HAP-1 (cell line): ENCODE measurements around the gene KIF26B.

Source experiments
- DNase-seq, 2 experiments: peaks; one replicate each; pipeline ENCODE4 v3.0.0-alpha.2; 2016 to 2020; ENCODE audit warnings: low spot score in 2 of 2
- H3K27me3 ChIP-seq: fragments of 250-450 bp; sonication (Bioruptor Pico); 2 replicates; pipeline ENCODE4 v1.5.1; 2020; ENCODE audit warnings: low read depth, mild to moderate bottlenecking, moderate library complexity
- H3K36me3 ChIP-seq: fragments of 250-450 bp; sonication (Bioruptor Pico); replicated peaks from 2 replicates; pipeline ENCODE4 v1.5.1; 2020; ENCODE audit warnings: mild to moderate bottlenecking
- H3K4me1 ChIP-seq: fragments of 250-450 bp; sonication (Bioruptor Pico); 2 replicates; pipeline ENCODE4 v1.5.1; 2020; ENCODE audit warnings: mild to moderate bottlenecking
- H3K4me3 ChIP-seq: fragments of 250-450 bp; sonication (Bioruptor Pico); 2 replicates; pipeline ENCODE4 v1.5.1; 2020; ENCODE audit warnings: mild to moderate bottlenecking, moderate library complexity
- H3K9me3 ChIP-seq: fragments of 250-450 bp; sonication (Bioruptor Pico); 2 replicates; pipeline ENCODE4 v1.5.1; 2020; ENCODE audit warnings: mild to moderate bottlenecking, moderate library complexity
- in situ Hi-C: fragments of 300-500 bp; cut with MboI; formaldehyde crosslinking; loops from 3 replicates; pipeline ENCODE4 v1.14.3; 2020; ENCODE audit warnings: low sequenced_read_pairs, inconsistent platforms, mixed read lengths

KIF26B gene

DNA sequence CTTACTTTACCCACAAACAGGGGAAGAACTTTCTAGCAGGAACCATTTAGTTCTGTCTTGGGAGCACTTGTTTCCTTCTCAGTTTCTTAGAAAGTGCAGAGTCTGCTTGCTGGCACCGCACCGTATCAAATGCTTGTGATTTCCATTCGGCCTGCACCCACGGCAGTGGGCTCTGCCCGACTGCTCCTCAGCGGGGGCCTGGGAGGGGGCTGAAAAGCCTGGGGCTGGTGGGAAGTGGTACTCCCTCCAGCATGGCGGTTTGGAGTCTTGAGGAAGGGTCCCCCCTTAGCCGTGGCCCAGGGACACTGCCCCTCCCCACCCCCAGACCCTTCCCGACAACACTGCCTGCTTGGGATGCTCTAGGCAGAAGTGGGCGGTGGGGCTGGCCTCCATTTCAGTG, 57.0 kb downstream of the KIF26B start:
- DNase-seq: no peak

DNA sequence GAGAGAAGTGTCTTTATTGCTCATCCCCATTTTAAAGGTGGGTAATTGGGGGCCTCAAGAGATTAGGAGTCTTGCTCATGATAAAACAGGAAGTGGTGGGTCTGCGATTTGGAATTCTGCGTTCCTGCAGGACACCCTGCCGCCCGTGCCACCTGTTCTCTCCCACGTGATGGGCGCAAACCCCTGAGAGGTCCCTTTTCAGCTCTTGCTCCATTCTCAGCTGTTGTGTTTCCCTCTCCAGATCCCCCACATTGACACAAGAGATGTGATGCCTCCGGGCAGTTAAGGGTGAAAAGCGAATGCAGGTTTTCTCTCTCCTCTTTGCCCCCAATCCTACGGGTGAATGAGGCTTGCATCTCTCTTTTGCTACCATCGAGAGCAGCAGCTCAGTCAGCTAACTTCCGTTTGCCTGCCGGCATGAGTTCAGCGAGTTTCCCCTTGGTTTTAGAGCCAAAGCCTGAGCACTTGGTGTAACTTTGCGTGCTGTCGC, 57.5 kb downstream of the KIF26B start:
- no peaks in the 10 kb centered on the region for H3K27me3 ChIP-seq
- no peaks in the 10 kb centered on the region for H3K4me1 ChIP-seq
- no peaks in the 10 kb centered on the region for H3K36me3 ChIP-seq
- in situ Hi-C loops: no loop called here
- H3K9me3 ChIP-seq: 0 out of 2 replicates have a peak, but pooled peaks cover 1% of the 10 kb centered on the region
- no peak overlapping the region for H3K4me3 ChIP-seq
- no peak for DNase-seq

More for the DNA sequence above, 57.0 kb downstream of the KIF26B start:
- Histone ChIP-seq H3K27me3 (no peaks in the 10 kb centered on the region), H3K4me1 (no peaks in the 10 kb centered on the region), H3K4me3 (no peak overlapping the region), H3K36me3 (no peaks in the 10 kb centered on the region), H3K9me3 (0 out of 2 replicates have a peak, but pooled peaks cover 6% of the 10 kb centered on the region)
- in situ Hi-C loops: no loop called here

DNA sequence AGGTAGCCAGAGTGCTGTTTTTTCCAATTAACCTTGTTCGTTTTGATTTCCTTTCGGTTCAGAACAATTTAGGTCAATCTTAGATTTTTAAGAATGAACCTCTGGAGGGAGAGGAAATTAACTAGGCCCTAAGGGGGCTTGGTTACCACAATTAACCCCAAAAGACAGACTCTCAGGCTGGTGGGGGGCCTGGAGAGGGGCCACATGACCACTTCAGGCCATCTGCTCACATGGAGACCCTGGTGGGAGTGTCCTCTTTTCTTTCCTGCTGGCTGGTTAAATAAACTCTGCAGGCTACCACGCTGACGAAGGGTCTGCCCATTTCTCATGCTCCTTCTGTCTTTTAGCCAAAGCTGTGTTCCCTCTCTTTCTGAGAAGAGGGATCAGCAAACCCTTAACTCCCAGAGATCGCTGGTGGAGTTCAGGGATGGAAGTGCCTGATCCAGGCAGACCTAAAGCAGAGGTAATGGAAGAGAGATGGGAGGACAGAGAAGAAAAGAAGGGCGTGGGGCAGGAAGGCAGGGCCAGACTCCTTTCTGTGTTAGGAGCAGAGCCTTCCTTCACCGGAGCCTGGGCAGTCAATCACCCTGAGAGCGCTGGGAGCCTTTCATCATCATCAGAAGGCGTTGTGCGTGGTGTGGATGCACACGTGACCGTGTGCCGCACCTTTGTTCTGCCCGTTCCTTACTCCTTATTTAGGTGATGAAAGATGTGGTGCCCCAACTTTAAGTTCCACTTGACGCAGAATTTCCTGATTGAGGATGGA, 58.5 kb downstream of the KIF26B start:
- in situ Hi-C loops: no loop called here
- no peaks in the 10 kb centered on the region for H3K4me1 ChIP-seq
- DNase-seq: no peak
- no peak overlapping the region for H3K4me3 ChIP-seq
- H3K9me3 ChIP-seq: no peaks in the 10 kb centered on the region
- no peaks in the 10 kb centered on the region for H3K36me3 ChIP-seq
- H3K27me3 ChIP-seq: no peaks in the 10 kb centered on the region

DNA sequence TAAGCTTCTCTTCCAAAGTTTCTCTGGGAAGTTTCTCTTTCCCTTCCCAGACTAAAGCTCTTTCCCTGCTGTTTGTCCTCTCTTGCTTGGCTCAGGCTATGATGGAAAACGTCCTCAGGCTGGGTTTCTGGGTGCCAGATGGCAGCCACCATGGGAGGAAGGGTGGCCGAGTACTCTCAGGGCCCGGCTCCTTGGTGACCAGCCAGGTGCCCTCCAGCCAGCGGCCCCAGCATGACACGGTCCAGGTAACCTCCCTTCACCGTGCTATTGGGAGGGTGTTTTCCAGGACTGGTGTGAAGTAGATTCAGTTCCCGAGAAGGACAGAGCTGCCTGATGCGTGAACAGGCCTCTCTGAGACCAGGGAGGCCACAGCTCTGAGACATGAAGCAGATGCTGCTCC, 60.3 kb downstream of the KIF26B start:
- no peaks in the 10 kb centered on the region for H3K27me3 ChIP-seq
- no peaks in the 10 kb centered on the region for H3K4me1 ChIP-seq
- no peak for DNase-seq
- in situ Hi-C loops: no loop called here
- no peaks in the 10 kb centered on the region for H3K36me3 ChIP-seq
- no peak overlapping the region for H3K4me3 ChIP-seq
- H3K9me3 ChIP-seq: no peaks in the 10 kb centered on the region

DNA sequence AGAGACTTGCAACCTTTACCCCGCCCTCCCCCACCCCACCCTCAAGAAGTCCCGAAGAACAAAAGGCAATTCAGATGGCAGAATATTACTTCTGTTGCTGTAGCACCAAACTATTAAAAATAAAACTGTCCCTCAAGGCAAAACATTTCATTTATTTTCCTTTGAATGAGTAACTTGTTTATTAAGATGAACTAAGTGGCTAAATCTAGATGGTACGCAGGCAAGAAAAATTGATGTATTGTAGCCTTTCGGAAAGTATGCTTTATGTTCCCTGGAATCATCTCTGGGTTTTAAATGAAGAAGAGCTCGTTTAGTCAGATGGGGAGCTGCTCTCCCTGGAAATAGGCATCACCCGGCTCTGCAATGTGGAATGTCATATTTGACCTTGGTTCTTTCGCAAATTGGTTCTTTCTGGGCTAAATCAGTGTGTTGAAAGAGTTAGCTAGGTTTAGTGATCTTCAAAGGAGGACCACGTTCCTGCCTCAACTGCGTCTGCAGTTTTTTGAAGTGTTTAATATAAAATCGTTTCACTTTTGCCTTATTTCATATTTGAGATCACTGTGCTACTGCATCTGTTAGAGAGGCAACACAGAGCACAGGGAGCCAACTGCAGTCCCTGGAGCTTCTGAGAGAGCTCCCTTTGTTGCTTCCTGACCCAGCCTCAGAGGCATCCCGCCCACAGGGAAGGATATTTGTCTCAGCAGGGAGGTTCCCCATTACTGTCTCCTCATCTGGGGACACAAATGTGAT, 61.8 kb downstream of the KIF26B start:
- DNase-seq: no peak
- in situ Hi-C loops: no loop called here
- Histone ChIP-seq H3K27me3 (no peaks in the 10 kb centered on the region), H3K36me3 (no peaks in the 10 kb centered on the region), H3K4me1 (no peaks in the 10 kb centered on the region), H3K9me3 (no peaks in the 10 kb centered on the region), H3K4me3 (no peak overlapping the region)

DNA sequence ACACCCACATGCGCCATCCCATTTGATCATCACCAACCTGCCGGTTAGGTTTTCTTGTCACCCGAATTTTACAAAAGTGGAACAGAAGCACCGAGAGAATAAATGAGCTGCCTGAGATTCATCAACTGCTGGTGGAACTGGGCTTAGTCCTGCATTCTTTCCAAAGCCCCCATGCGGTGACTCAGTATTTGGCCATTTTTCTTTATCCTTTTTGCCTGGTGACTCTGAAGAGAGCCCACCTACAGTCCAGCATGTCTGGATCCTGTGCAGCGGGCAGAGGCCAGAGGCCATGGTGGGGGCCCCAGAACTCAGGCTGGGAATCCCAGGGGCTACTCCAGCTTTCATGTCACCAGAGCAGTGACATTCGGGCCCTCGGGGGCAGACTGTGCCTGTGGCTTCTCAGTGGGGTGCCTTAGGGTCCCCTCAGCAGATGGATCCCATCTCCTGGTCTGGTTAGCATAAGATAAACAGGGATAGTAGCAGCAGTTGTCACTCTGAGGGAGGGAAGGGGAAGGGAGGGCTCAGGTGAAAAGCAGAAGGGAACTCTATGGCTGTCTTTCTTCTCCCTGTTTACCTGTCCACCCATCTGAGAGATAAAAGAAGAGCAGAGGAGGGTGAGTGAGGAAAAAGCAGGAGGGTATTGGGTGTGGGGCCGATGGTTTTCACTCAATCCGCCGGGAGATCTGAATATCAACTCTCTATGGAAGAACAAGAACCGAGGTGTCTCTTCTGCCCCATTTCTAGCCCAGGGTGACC, 63.2 kb downstream of the KIF26B start:
- H3K36me3 ChIP-seq: no peaks in the 10 kb centered on the region
- H3K4me3 ChIP-seq: no peak overlapping the region
- no peak for DNase-seq
- H3K9me3 ChIP-seq: no peaks in the 10 kb centered on the region
- H3K27me3 ChIP-seq: no peaks in the 10 kb centered on the region
- in situ Hi-C loops: no loop called here
- H3K4me1 ChIP-seq: no peaks in the 10 kb centered on the region

DNA sequence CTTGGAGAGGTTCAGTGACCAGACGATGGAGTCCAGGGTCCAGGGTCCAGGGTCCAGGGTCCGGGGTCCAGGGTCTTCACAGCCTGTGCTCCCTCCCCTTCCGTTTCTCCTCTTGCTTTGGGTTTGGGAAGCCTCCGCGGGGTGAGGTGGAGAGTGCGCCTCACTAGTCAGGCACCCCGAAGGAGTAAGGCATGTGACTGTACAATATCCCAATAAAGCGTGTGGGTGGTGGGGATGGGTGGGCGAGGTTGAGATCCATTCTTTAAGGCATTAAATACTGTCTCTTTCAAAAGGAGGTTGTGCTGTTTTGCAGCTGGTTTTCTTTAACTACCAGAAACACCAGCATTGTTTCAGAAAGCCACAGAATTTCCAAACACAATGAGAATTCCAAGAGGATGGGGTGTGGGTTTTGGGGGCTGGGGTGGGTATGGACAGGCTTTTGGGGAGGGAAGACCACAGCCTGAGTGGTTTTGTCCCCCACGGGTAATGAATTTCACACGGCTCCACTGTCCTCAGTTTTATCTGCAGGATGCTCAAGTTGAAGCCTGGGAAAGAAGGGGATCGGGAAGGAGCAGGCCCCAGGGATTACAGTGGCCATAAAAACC, 65.7 kb downstream of the KIF26B start:
- Histone ChIP-seq H3K27me3 (no peaks in the 10 kb centered on the region), H3K4me1 (no peaks in the 10 kb centered on the region), H3K4me3 (no peak overlapping the region), H3K36me3 (no peaks in the 10 kb centered on the region), H3K9me3 (no peaks in the 10 kb centered on the region)
- in situ Hi-C loops: no loop called here
- DNase-seq: no peak

DNA sequence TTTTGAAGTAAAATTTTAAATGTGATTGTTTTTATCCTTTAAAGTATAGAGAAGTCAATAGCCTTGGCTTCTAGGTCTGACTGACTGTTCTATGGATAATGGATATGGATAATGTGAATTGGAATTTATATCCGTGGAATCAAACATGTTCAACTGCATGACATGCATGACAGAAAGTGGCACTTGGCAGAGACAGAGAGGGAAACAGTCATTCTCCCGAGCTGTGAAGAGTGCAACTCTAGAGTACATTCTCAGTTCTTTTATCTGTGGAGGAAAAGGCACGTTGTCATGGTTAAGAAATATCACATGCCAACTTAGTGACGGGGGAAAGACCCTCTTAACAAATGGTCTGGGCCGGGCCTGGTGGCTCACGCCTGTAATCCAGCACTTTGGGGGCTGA, 67.0 kb downstream of the KIF26B start:
- in situ Hi-C loops: no loop called here
- H3K4me1 ChIP-seq: no peaks in the 10 kb centered on the region

DNA sequence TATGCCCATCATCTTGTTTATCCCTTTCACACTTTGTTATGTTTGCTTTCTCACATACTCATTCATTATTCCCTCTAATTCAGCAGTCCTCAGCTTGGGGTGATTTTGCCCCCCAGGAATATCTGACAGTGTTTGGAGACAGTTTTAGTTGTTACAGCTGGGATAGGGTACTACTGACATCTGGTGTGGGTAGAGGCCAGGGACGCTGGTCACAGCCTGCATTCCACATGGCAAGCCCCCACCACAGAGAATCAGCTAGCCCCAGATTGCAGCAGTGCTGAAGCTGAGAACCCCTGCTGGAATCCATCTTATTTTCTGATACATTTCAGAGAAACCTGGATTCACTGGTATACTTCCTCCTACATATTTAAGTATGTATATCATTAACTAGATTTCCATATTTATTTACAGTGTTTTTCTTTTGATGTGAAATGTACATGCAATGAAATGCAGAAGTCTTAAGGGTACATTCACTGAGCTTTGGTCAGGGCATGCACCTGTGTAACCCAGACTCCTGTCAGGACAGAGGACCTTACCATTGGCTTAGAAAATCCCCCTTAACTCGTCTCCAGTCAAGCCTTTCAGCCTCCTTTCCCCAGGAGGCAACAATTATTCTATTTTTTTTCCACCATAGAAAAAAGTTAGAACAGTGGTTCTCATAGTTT, 68.3 kb downstream of the KIF26B start:
- in situ Hi-C loops: no loop called here
- H3K4me3 ChIP-seq: no peak overlapping the region
- no peaks in the 10 kb centered on the region for H3K4me1 ChIP-seq
- H3K36me3 ChIP-seq: no peaks in the 10 kb centered on the region
- H3K27me3 ChIP-seq: no peaks in the 10 kb centered on the region
- H3K9me3 ChIP-seq: no peaks in the 10 kb centered on the region
- DNase-seq: no peak

More for the DNA sequence above, 67.0 kb downstream of the KIF26B start:
- no peaks in the 10 kb centered on the region for H3K27me3 ChIP-seq
- no peaks in the 10 kb centered on the region for H3K9me3 ChIP-seq
- H3K4me3 ChIP-seq: no peak overlapping the region
- DNase-seq: no peak
- no peaks in the 10 kb centered on the region for H3K36me3 ChIP-seq

DNA sequence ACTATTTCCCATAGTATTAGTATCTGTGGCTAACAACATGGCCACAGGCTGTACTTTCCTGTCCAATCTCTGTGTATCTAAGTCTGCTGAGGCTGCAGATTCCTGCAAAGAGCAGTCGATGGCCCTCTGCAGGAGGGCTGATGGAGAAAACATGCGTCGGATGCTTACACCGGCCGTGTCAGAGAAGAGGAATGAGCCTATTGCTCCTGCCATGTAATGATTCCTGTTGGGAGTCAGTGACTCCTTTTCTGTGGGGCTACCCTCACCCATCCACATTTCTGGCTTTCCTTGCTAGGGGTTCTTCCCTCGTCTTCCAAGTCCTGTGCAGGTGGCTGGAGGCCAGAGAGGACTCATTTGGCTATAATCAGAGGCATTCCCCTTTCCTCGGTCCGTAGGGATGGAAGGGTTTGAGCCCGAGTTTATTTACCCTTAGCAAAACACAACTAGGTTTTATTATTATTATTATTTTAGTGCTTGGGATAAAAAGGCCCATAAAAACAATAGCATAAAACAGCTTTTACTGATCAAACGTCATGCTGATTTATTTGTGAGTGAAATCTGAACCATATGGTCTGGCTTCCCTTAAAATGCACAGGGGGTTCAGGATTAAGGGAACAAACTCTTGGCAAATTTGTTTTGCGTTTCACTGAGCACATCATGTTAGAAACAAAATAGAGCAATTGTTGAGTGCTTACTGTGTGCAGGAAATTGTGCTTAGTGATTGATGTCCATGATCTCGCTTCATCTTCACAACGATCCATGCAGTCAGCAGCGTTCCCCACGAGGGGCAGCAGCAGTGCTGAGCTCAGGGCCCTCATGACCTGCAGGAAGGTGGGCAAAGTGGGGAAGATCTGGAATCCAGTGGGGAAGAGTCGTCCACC, 70.8 kb downstream of the KIF26B start:
- no peaks in the 10 kb centered on the region for H3K9me3 ChIP-seq
- DNase-seq: no peak
- no peaks in the 10 kb centered on the region for H3K27me3 ChIP-seq
- in situ Hi-C loops: no loop called here
- H3K36me3 ChIP-seq: no peaks in the 10 kb centered on the region
- H3K4me1 ChIP-seq: no peaks in the 10 kb centered on the region
- H3K4me3 ChIP-seq: no peak overlapping the region

DNA sequence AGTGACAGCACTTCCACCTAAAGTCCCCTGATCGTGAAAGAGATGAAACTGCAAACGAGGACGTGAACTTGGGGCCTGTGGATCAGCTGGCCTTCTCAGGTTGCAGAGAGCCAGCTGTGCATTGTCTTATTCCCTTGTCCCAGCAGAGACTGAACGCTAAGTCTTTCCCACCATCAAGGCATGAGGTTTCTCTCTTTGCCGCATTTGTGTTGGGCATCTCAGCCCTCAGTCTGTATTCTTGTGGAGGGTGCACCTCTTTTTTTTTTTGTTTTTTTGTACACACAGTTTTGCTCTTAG, 71.4 kb downstream of the KIF26B start:
- Histone ChIP-seq H3K36me3 (no peaks in the 10 kb centered on the region), H3K9me3 (no peaks in the 10 kb centered on the region), H3K27me3 (no peaks in the 10 kb centered on the region), H3K4me3 (no peak overlapping the region), H3K4me1 (no peaks in the 10 kb centered on the region)
- in situ Hi-C loops: no loop called here
- no peak for DNase-seq

DNA sequence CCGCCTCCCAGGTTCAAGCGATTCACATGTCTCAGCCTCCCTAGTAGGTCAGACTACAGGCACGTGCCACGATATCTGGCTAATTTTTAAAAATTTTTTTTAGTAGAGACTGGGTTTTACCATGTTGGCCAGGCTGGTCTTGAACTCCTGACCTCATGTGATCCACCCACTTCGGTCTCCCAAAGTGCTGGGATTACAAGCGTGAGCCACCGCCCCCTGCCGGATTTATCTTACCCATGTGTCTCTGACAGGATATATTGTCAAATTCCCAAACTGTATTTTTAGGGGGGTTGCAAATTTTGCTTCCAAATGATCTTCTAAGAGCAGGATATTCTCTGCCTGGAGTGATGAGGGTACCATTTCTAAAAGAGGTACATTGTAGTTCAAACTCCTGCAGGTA, 74.3 kb downstream of the KIF26B start:
- Histone ChIP-seq H3K4me1 (no peaks in the 10 kb centered on the region), H3K27me3 (no peaks in the 10 kb centered on the region), H3K4me3 (no peak overlapping the region), H3K36me3 (no peaks in the 10 kb centered on the region), H3K9me3 (no peaks in the 10 kb centered on the region)
- in situ Hi-C loops: no loop called here
- DNase-seq: no peak
